K562 (cell line): Measurements from ENCODE around the gene UROD. TPM values are rescaled to one million over a fixed set of nuclear protein-coding genes. Genes with fewer than 3 reads are reported as not detected.
A peak's percentile ranks its signal among the peaks of the same experiment; 100 is the strongest.

ENCODE experiments used
- ATAC-seq: fragments of 200-7000 bp; cut with Tn5 transposase; 3 replicates; pipeline ENCODE4 v1.9.1; 2020; ENCODE audit warnings: moderate library complexity
- BruUV-seq: library from RNA; stranded (reverse); fragments of 400-500 nt; replicated peaks from 2 replicates; lab custom pipeline; 2021; lab: Mats Ljungman, UMichigan
- CTCF ChIA-PET: fragments of 300-600 bp; formaldehyde crosslinking; extraction: SDS; loops from one replicate; lab custom pipeline; 2021; ENCODE audit warnings: low intra/inter-chr PET ratio; lab: Yijun Ruan, JAX
- POLR2A ChIA-PET: fragments of 300-600, 350-650 bp; sonication (Branson Sonifier 250); formaldehyde crosslinking; extraction: SDS; loops from one replicate; lab custom pipeline; 2021; ENCODE audit warnings: antibody characterized with exemption, inconsistent platforms; lab: Yijun Ruan, JAX
- DNase-seq, 4 experiments: peaks; one replicate each; pipeline versions ENCODE4 v3.0.0 to v3.0.0-alpha.2; 2011 to 2018; ENCODE audit warnings: low spot score in 3 of 4, mixed read lengths in 3 of 4; ENCODE audit errors: extremely low read depth in 1 of 4
- FAIRE-seq: peaks from 2 replicates; lab custom pipeline; 2011; peaks lifted over from hg19 to GRCh38; lab: Jason Lieb, UNC
- H2AFZ ChIP-seq: 2 replicates; pipeline ENCODE4 v1.6.0; 2011; ENCODE audit warnings: low read depth, low read length, control low read depth, inconsistent platforms
- H3K27ac ChIP-seq: fragments of 200-600 bp; 3 replicates; pipeline ENCODE4 v1.8.0; 2011; ENCODE audit warnings: low read depth, mild to moderate bottlenecking, control low read depth, inconsistent platforms, low read length, moderate library complexity, mixed read lengths; ENCODE audit errors: extremely low read depth
- H3K27me3 ChIP-seq, 2 experiments: fragments of 300-600 bp in 1 of 2; 2 replicates in 1 of 2; 3 replicates in 1 of 2; pipeline versions ENCODE4 v1.6.0 to v1.8.0; 2011; ENCODE audit warnings: inconsistent platforms in 2 of 2, low read length in 2 of 2, mild to moderate bottlenecking in 1 of 2, mixed read lengths in 1 of 2, moderate library complexity in 1 of 2; ENCODE audit not compliant: control insufficient read depth in 2 of 2, insufficient read depth in 2 of 2
- H3K36me3 ChIP-seq: fragments of 300-600 bp; 3 replicates; pipeline ENCODE4 v1.8.0; 2011; ENCODE audit warnings: mild to moderate bottlenecking, low read length, inconsistent platforms; ENCODE audit not compliant: control insufficient read depth, insufficient read depth
- H3K4me1 ChIP-seq, 2 experiments: fragments of 200-600 bp in 1 of 2; replicated peaks in 1 of 2; 2 replicates in 1 of 2; 3 replicates in 1 of 2; pipeline versions ENCODE4 v1.5.1 to v1.8.0; 2011; ENCODE audit warnings: inconsistent platforms in 2 of 2, low read length in 2 of 2, mild to moderate bottlenecking in 1 of 2, mixed read lengths in 1 of 2, moderate library complexity in 1 of 2; ENCODE audit not compliant: control insufficient read depth in 2 of 2, insufficient read depth in 2 of 2
- H3K4me2 ChIP-seq: 2 replicates; pipeline ENCODE4 v1.6.1; 2011; ENCODE audit warnings: low read length, control low read depth, inconsistent platforms, mixed read lengths; ENCODE audit not compliant: insufficient read depth
- H3K4me3 ChIP-seq: fragments of 200-600 bp; sonication (generic), shearing (Covaris generic); 2 replicates; pipeline ENCODE4 v1.5.1; 2016; ENCODE audit warnings: control low read depth, inconsistent platforms
- H3K79me2 ChIP-seq: fragments of 200-600 bp; 3 replicates; pipeline ENCODE4 v1.8.0; 2011; ENCODE audit warnings: low read length, inconsistent platforms; ENCODE audit not compliant: control insufficient read depth, insufficient read depth
- H3K9ac ChIP-seq, 2 experiments: 2 replicates each; pipeline versions ENCODE4 v1.6.0 to v1.6.1; 2011; ENCODE audit warnings: low read depth in 2 of 2, low read length in 2 of 2, control low read depth in 1 of 2, inconsistent platforms in 1 of 2, mild to moderate bottlenecking in 1 of 2, mixed read lengths in 1 of 2; ENCODE audit not compliant: insufficient read depth in 1 of 2
- H3K9me1 ChIP-seq: one replicate; pipeline ENCODE4 v1.6.0; 2011; ENCODE audit warnings: inconsistent platforms, mild to moderate bottlenecking, low read length, moderate library complexity; ENCODE audit not compliant: control insufficient read depth, insufficient read depth
- H3K9me3 ChIP-seq: replicated peaks from 2 replicates; pipeline ENCODE4 v1.5.1; 2011; ENCODE audit warnings: low read depth, low read length, inconsistent platforms; ENCODE audit not compliant: control insufficient read depth, insufficient read depth
- H4K20me1 ChIP-seq: replicated peaks from 2 replicates; pipeline ENCODE4 v1.6.1; 2011; ENCODE audit warnings: low read length, inconsistent platforms, mixed read lengths; ENCODE audit not compliant: control insufficient read depth, insufficient read depth
- POLR2B ChIP-seq: fragments of 450-650 bp; IDR thresholded peaks from 2 replicates; pipeline ENCODE4 v1.6.1; 2018; ENCODE audit warnings: low read depth; ENCODE audit not compliant: partially characterized antibody
- SMAD3 ChIP-seq: fragments of 450-650 bp; formaldehyde crosslinking; conservative IDR thresholded peaks from 2 replicates; pipeline ENCODE4 v1.4.0; 2020; ENCODE audit warnings: mild to moderate bottlenecking
- ZC3H4 ChIP-seq: sonication (generic); formaldehyde crosslinking; IDR thresholded peaks from 2 replicates; pipeline ENCODE4 v1.9.0; 2021; ENCODE audit warnings: missing genetic modification reagents, borderline replicate concordance
- ZNF24 ChIP-seq: fragments of 450-650 bp; IDR thresholded peaks from 2 replicates; pipeline ENCODE4 v1.6.1; 2016
- ZNF280B ChIP-seq: fragments of 250-450 bp; sonication (Bioruptor Pico); IDR thresholded peaks from 2 replicates; pipeline ENCODE4 v1.5.1; 2021; ENCODE audit warnings: mild to moderate bottlenecking
- ZNF592 ChIP-seq: fragments of 450-650 bp; IDR thresholded peaks from 2 replicates; pipeline ENCODE4 v1.6.1; 2017; ENCODE audit warnings: antibody characterized with exemption, mild to moderate bottlenecking
- ZNF668 ChIP-seq: fragments of 250-450 bp; sonication (Bioruptor Pico); IDR thresholded peaks from 2 replicates; pipeline ENCODE4 v1.8.0; 2022; ENCODE audit warnings: mild to moderate bottlenecking, inconsistent platforms
- WGBS: fragments of 100-300 bp; shearing (Covaris generic); methylation state at CpG from one replicate; pipeline ENCODE4 v1.1.6; 2016; ENCODE audit warnings: low coverage, mixed read lengths; ENCODE audit not compliant: insufficient coverage; ENCODE audit errors: missing lambda C conversion rate; 5-methylcytosine and 5-hydroxymethylcytosine counted together
- in situ Hi-C: fragments of 300-500 bp; cut with MboI; formaldehyde crosslinking; loops from 4 replicates; pipeline ENCODE4 v1.15.0; 2018; ENCODE audit warnings: inconsistent platforms, mixed read lengths
- intact Hi-C: fragments of 100-400 bp; cut with micrococcal nuclease; formaldehyde crosslinking; loops from 2 replicates; pipeline ENCODE4 v1.14.2; 2022
- polyA plus RNA-seq, 8 experiments: library from polyadenylated mRNA; depleted of rRNA in 4 of 8; stranded (reverse) in 5 of 8; unstranded in 3 of 8; fragments of >200 nt; fragmentation: Nextera tagmentation in 2 of 8; fragmentation: Illumina TruSeq in 1 of 8; extraction: Ambion mirVana in 2 of 8; extraction: Trizol in 1 of 8; gene quantifications; 2 replicates each; pipeline versions ENCODE4 v1.2.1 to v1.2.3, GENCODE V29; 2011 to 2014; ENCODE audit warnings: inconsistent platforms in 1 of 8, missing spikeins in 1 of 8
- total RNA-seq, 7 experiments: library from RNA; depleted of rRNA in 6 of 7; stranded (reverse); fragments of >200 nt in 6 of 7; fragmentation: Illumina TruSeq in 2 of 7; extraction: Trizol in 2 of 7; gene quantifications; 2 replicates each; pipeline versions ENCODE4 v1.2.1 to v1.2.3, GENCODE V29; 2011 to 2021; ENCODE audit warnings: low replicate concordance in 1 of 7

The UROD gene
- total and polyA plus RNA-seq, 9 of the 15 experiments (the other 6 are each of a cell fraction or from before 2014, with no cell fraction given), result 533 to 2,933 (median 1,100) TPM

- BruUV-seq, result no TSS peak
- WGBS, result 92% methylated on average over 12 of the region's 12 CpGs
Measured at GRCh38 chr1:45008516-45008915, 3.5 kb upstream of the UROD start.

GRCh38 chr1:45009296-45009865 lies 2.7 kb upstream of the UROD start:
- ChIA-PET CTCF (no interaction called here), POLR2A (interaction anchor here (0.6 to 6.2 kb wide), 3 partner anchors 9 to 185 kb away, joined by 4 to 54 read pairs (median 17); partner anchors contain the start of gene EIF2B3)
- in situ Hi-C loops (no loop called here), intact Hi-C loops (no loop called here)
- H3K36me3 ChIP-seq, result peaks cover 71% of the 10 kb centered on the region
- H3K27me3 ChIP-seq, result no peaks in the 10 kb centered on the region
- H3K4me1 ChIP-seq, result peaks cover 28 to 33% of the 10 kb centered on the region in 2 experiments
- H3K9me3 ChIP-seq, result no peaks in the 10 kb centered on the region
- DNase-seq (no peak), ATAC-seq (no peak), FAIRE-seq (no peak)
- peaks cover 41% of the 10 kb centered on the region for H3K79me2 ChIP-seq
- peaks cover 12% of the 10 kb centered on the region; the same call in 1 of the 2 replicates for H4K20me1 ChIP-seq
- H3K9me1 ChIP-seq, result peaks cover 6% of the 10 kb centered on the region
- no peak overlapping the region for H3K27ac ChIP-seq
- H3K4me2 ChIP-seq, result no peak overlapping the region
- no TSS peak for BruUV-seq
- 0 out of 2 replicates have a peak overlapping the region, but pooled peaks have one; percentile 86 for H3K4me3 ChIP-seq
- H3K9ac ChIP-seq, result no peak overlapping the region
- 90% methylated on average over 11 of the region's 11 CpGs for WGBS
- H2AFZ ChIP-seq, result no peak overlapping the region
- TF ChIP-seq ZNF280B (CRISPR knock-in tag) (no peak), SMAD3 (no peak), ZNF668 (CRISPR knock-in tag) (no peak), ZNF592 (no peak), ZNF24 (no peak)

More at GRCh38 chr1:45008516-45008915, 3.5 kb upstream of the UROD start:
- Histone ChIP-seq H3K9me1 (peaks cover 6% of the 10 kb centered on the region), H3K27ac (no peak overlapping the region), H3K9me3 (no peaks in the 10 kb centered on the region), H4K20me1 (peaks cover 11% of the 10 kb centered on the region; the same call in 1 of the 2 replicates), H3K4me3 (no peak overlapping the region), H3K79me2 (peaks cover 32% of the 10 kb centered on the region), H3K36me3 (peaks cover 71% of the 10 kb centered on the region), H3K27me3 (no peaks in the 10 kb centered on the region), H2AFZ (no peak overlapping the region), H3K4me1 (peaks cover 19 to 25% of the 10 kb centered on the region in 2 experiments), H3K9ac (no peak overlapping the region), H3K4me2 (no peak overlapping the region)
- intact Hi-C loops (no loop called here), in situ Hi-C loops (no loop called here)
- DNase-seq (no peak), ATAC-seq (no peak), FAIRE-seq (no peak)
- CTCF ChIA-PET, result no interaction called here
- no peak for TF ChIP-seq POLR2B
- TF ChIP-seq ZC3H4 (CRISPR knock-in tag), result 0 out of 2 replicates have a peak, but pooled peaks have one; percentile 45
- POLR2A ChIA-PET, result interaction anchor here (2.8 kb wide), 1 partner anchor 12 kb away, joined by 10 read pairs; no protein-coding TSS in a partner anchor
